ENCODE results near the gene SMIM29.

The SMIM29 gene

GRCh38 chr6:34238585-34239499 is 10.0 kb downstream of the SMIM29 start:
- Histone ChIP-seq H3K27me3 (ENCODE audit: control insufficient read depth in 1 of 2, insufficient read depth in 2 of 2, low read length in 2 of 2) (no peaks in the 10 kb centered on the region), H3K36me3 (ENCODE audit: control insufficient read depth in 2 of 2, insufficient read depth in 2 of 2, low read length in 2 of 2) (no peaks in the 10 kb centered on the region), H3K9ac (ENCODE audit: low read length in 2 of 2) (peak overlapping the region in 1 of 2 donors; percentile 64), H3K27ac (ENCODE audit: low read length) (no peak overlapping the region), H3K9me3 (ENCODE audit: control insufficient read depth in 2 of 2, low read length in 2 of 2) (no peaks in the 10 kb centered on the region), H3K4me1 (ENCODE audit: control insufficient read depth, insufficient read depth, low read length) (peaks cover 27% of the 10 kb centered on the region), H3K4me3 (ENCODE audit: low read length in 2 of 2) (peak overlapping the region; percentile 49 to 76)

DNA sequence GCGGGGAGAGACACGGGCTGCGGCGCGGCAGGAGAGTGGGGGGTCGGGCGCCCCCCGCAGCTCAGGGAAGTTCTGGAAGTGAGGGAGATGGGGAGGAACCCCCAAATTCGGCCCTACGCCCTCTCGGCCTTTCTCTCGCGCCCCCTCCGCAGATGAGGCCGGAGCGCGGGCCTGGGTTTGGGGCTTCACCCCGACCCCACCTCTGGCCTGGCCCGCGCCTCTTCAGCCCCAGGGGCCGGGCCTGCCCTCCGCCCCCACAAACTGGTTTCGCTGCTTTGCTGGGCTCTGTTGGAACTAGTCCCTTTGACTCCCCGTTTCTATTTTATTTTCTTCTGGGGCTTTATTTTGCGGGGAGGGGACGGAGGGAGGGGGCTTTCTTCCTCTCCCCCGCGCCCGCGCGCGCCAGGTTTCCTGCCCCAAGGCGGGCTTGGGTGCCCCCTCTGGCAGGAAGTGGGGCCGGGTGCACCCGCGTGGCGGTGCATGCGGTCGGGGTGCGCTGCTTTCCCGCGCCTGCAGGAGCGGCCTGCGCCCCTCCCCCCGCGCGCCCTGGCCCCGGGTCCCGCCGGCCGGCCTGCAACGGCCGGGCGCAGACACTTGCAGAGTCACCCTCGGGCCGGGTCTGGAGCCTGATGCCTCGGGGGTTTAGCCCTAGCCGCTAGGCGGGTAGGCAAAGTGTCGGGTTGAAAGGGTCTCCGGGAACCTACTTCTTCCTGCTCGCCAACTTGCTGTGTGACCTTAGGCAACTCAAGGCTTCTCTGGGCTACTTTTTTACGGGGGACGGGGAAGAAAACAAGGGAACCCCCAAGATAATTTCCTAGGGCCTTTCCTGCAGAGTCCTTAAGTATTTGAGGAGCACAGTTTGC is 10.9 kb downstream of the SMIM29 start:
- Histone ChIP-seq H3K27me3 (ENCODE audit: control insufficient read depth in 1 of 2, insufficient read depth in 2 of 2, low read length in 2 of 2) (no peaks in the 10 kb centered on the region), H3K36me3 (ENCODE audit: control insufficient read depth in 2 of 2, insufficient read depth in 2 of 2, low read length in 2 of 2) (no peaks in the 10 kb centered on the region), H3K9me3 (ENCODE audit: control insufficient read depth in 2 of 2, low read length in 2 of 2) (no peaks in the 10 kb centered on the region), H3K9ac (ENCODE audit: low read length in 2 of 2) (peak overlapping the region; percentile 42 to 64), H3K4me1 (ENCODE audit: control insufficient read depth, insufficient read depth, low read length) (peaks cover 23% of the 10 kb centered on the region), H3K27ac (ENCODE audit: low read length) (peak overlapping the region; percentile 31), H3K4me3 (ENCODE audit: low read length in 2 of 2) (peak overlapping the region; percentile 49 to 76)

- Histone ChIP-seq H3K4me1 (ENCODE audit: control insufficient read depth, insufficient read depth, low read length) (peaks cover 23% of the 10 kb centered on the region), H3K4me3 (ENCODE audit: low read length in 2 of 2) (peak overlapping the region; percentile 49 to 76), H3K9ac (ENCODE audit: low read length in 2 of 2) (peak overlapping the region in 1 of 2 donors; percentile 64), H3K27me3 (ENCODE audit: control insufficient read depth in 1 of 2, insufficient read depth in 2 of 2, low read length in 2 of 2) (no peaks in the 10 kb centered on the region), H3K36me3 (ENCODE audit: control insufficient read depth in 2 of 2, insufficient read depth in 2 of 2, low read length in 2 of 2) (no peaks in the 10 kb centered on the region), H3K27ac (ENCODE audit: low read length) (no peak overlapping the region), H3K9me3 (ENCODE audit: control insufficient read depth in 2 of 2, low read length in 2 of 2) (no peaks in the 10 kb centered on the region)
These were observed 11.5 kb downstream of the SMIM29 start for GRCh38 chr6:34237316-34237721.

DNA sequence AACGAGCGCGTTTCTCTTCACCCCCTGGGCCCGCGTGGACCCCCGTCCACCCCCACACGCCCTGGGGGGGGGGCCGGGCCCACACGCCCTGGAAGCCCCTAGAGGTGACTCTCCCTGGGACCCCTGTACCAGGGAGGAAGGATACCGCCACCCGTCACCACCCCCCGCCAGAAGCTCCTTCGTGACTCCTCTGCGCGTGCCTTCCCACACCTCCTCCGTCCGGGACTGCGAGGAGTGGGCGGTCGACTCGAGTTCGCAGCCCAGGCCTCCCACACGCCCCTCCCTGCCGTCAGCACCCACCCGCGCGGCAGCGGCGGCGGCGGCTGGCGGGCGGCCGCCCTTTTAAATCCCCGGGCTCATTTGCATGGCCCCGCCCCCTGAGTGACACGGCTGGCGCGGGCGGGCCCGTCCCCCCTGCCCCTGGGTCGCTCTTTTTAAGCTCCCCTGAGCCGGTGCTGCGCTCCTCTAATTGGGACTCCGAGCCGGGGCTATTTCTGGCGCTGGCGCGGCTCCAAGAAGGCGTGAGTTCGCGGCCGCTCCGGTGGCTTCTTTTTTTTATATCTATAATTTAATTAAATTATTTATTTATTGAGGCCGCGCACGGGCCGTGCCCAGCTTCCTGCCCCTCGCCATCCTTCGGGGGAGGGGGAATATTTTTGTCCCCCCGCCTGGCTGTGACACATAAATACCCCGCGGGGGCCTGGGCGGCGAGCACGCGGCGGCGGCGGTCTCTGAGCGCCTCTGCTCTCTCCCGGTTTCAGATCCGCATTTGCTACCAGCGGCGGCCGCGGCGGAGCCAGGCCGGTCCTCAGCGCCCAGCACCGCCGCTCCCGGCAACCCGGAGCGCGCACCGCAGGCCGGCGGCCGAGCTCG is 12.1 kb downstream of the SMIM29 start, which contains the start of gene HMGA1:
Gene HMGA1, plus strand, starts transcription at position 431 of the 873 bp plus-strand sequence. CDS start 3,908 bp downstream, outside the sequence.
- H3K9ac ChIP-seq (ENCODE audit: low read length in 2 of 2) = peak within 1 kb of the TSS; percentile 47 to 64
- peak within 1 kb of the TSS; percentile 51 to 76 for H3K4me3 ChIP-seq (ENCODE audit: low read length in 2 of 2)
- no peaks in the 10 kb centered on the region for H3K27me3 ChIP-seq (ENCODE audit: control insufficient read depth in 1 of 2, insufficient read depth in 2 of 2, low read length in 2 of 2)
- peak within 1 kb of the TSS; percentile 66 for H3K27ac ChIP-seq (ENCODE audit: low read length)
- no peaks in the 10 kb centered on the region for H3K9me3 ChIP-seq (ENCODE audit: control insufficient read depth in 2 of 2, low read length in 2 of 2)
- H3K36me3 ChIP-seq (ENCODE audit: control insufficient read depth in 2 of 2, insufficient read depth in 2 of 2, low read length in 2 of 2) = no peaks in the 10 kb centered on the region
- H3K4me1 ChIP-seq (ENCODE audit: control insufficient read depth, insufficient read depth, low read length) = peaks cover 23% of the 10 kb centered on the region

DNA sequence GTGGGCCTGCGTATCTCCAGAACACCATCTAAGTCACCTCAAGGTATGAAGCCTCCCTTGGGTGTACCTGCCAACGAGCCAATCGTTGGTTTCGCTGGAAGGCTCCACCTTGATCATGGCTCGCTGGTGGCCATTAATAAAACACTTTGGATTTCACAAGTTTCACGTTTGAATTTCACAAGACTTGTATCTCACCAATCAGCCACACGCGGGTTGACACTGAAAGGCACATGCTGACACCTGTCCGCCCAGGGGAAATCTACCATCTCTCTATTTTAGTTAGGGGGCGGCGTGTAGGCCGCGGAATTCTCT is 12.7 kb downstream of the SMIM29 start:
- Histone ChIP-seq H3K9me3 (ENCODE audit: control insufficient read depth in 2 of 2, low read length in 2 of 2) (no peaks in the 10 kb centered on the region), H3K27me3 (ENCODE audit: control insufficient read depth in 1 of 2, insufficient read depth in 2 of 2, low read length in 2 of 2) (no peaks in the 10 kb centered on the region), H3K4me1 (ENCODE audit: control insufficient read depth, insufficient read depth, low read length) (peaks cover 23% of the 10 kb centered on the region), H3K9ac (ENCODE audit: low read length in 2 of 2) (peak overlapping the region; percentile 36 to 58), H3K27ac (ENCODE audit: low read length) (peak overlapping the region; percentile 66), H3K36me3 (ENCODE audit: control insufficient read depth in 2 of 2, insufficient read depth in 2 of 2, low read length in 2 of 2) (no peaks in the 10 kb centered on the region), H3K4me3 (ENCODE audit: low read length in 2 of 2) (peak overlapping the region; percentile 51 to 71)

GRCh38 chr6:34235307-34236130 is 13.3 kb downstream of the SMIM29 start:
- Histone ChIP-seq H3K27ac (ENCODE audit: low read length) (peak overlapping the region; percentile 66), H3K4me3 (ENCODE audit: low read length in 2 of 2) (peak overlapping the region; percentile 4 to 71), H3K9ac (ENCODE audit: low read length in 2 of 2) (peak overlapping the region in 1 of 2 donors; percentile 58), H3K4me1 (ENCODE audit: control insufficient read depth, insufficient read depth, low read length) (peaks cover 23% of the 10 kb centered on the region), H3K27me3 (ENCODE audit: control insufficient read depth in 1 of 2, insufficient read depth in 2 of 2, low read length in 2 of 2) (no peaks in the 10 kb centered on the region), H3K36me3 (ENCODE audit: control insufficient read depth in 2 of 2, insufficient read depth in 2 of 2, low read length in 2 of 2) (no peaks in the 10 kb centered on the region), H3K9me3 (ENCODE audit: control insufficient read depth in 2 of 2, low read length in 2 of 2) (no peaks in the 10 kb centered on the region)

- no peak overlapping the region for H3K27ac ChIP-seq (ENCODE audit: low read length)
- H3K9me3 ChIP-seq (ENCODE audit: control insufficient read depth in 2 of 2, low read length in 2 of 2) = no peaks in the 10 kb centered on the region
- no peak overlapping the region for H3K4me3 ChIP-seq (ENCODE audit: low read length in 2 of 2)
- no peaks in the 10 kb centered on the region for H3K36me3 ChIP-seq (ENCODE audit: control insufficient read depth in 2 of 2, insufficient read depth in 2 of 2, low read length in 2 of 2)
- H3K9ac ChIP-seq (ENCODE audit: low read length in 2 of 2) = no peak overlapping the region
- H3K4me1 ChIP-seq (ENCODE audit: control insufficient read depth, insufficient read depth, low read length) = peaks cover 23% of the 10 kb centered on the region
- H3K27me3 ChIP-seq (ENCODE audit: control insufficient read depth in 1 of 2, insufficient read depth in 2 of 2, low read length in 2 of 2) = no peaks in the 10 kb centered on the region
These were observed 14.0 kb downstream of the SMIM29 start for GRCh38 chr6:34234667-34235306.

GRCh38 chr6:34233867-34234266 is 14.9 kb downstream of the SMIM29 start:
- H3K9me3 ChIP-seq (ENCODE audit: control insufficient read depth in 2 of 2, low read length in 2 of 2) = no peaks in the 10 kb centered on the region
- H3K4me3 ChIP-seq (ENCODE audit: low read length in 2 of 2) = no peak overlapping the region
- peaks cover 23% of the 10 kb centered on the region for H3K4me1 ChIP-seq (ENCODE audit: control insufficient read depth, insufficient read depth, low read length)
- H3K27me3 ChIP-seq (ENCODE audit: control insufficient read depth in 1 of 2, insufficient read depth in 2 of 2, low read length in 2 of 2) = no peaks in the 10 kb centered on the region
- no peak overlapping the region for H3K27ac ChIP-seq (ENCODE audit: low read length)
- H3K36me3 ChIP-seq (ENCODE audit: control insufficient read depth in 2 of 2, insufficient read depth in 2 of 2, low read length in 2 of 2) = no peaks in the 10 kb centered on the region
- no peak overlapping the region for H3K9ac ChIP-seq (ENCODE audit: low read length in 2 of 2)

GRCh38 chr6:34232901-34233300 is 15.9 kb downstream of the SMIM29 start:
- Histone ChIP-seq H3K9ac (ENCODE audit: low read length in 2 of 2) (no peak overlapping the region), H3K27ac (ENCODE audit: low read length) (no peak overlapping the region), H3K27me3 (ENCODE audit: control insufficient read depth in 1 of 2, insufficient read depth in 2 of 2, low read length in 2 of 2) (no peaks in the 10 kb centered on the region)

More at GRCh38 chr6:34232901-34233300, 15.9 kb downstream of the SMIM29 start:
- Histone ChIP-seq H3K4me1 (ENCODE audit: control insufficient read depth, insufficient read depth, low read length) (peaks cover 15% of the 10 kb centered on the region), H3K9me3 (ENCODE audit: control insufficient read depth in 2 of 2, low read length in 2 of 2) (no peaks in the 10 kb centered on the region), H3K36me3 (ENCODE audit: control insufficient read depth in 2 of 2, insufficient read depth in 2 of 2, low read length in 2 of 2) (no peaks in the 10 kb centered on the region), H3K4me3 (ENCODE audit: low read length in 2 of 2) (no peak overlapping the region)

Data from stomach smooth muscle (tissue), 2 donors.